SU-DHL-6 (cell line): Measurements from ENCODE around the gene SORCS2.

Source experiments
- CTCF ChIP-seq: fragments of 200-600 bp; sonication (generic); IDR thresholded peaks from one replicate; pipeline ENCODE4 v1.5.1; 2017; ENCODE audit warnings: antibody characterized with exemption, mild to moderate bottlenecking, low read length, moderate library complexity; ENCODE audit not compliant: insufficient read depth, poor library complexity, severe bottlenecking
- EZH2phosphoT487 ChIP-seq: fragments of 200-600 bp; sonication (generic), shearing (Covaris generic); conservative IDR thresholded peaks from 2 replicates; pipeline ENCODE4 v1.6.1; 2018; ENCODE audit warnings: mild to moderate bottlenecking, antibody characterized with exemption, low read length, moderate library complexity, mixed read lengths

- no peak for TF ChIP-seq CTCF
- no peak for TF ChIP-seq EZH2phosphoT487
Observed at GRCh38 chr4:7616193-7616592, 423.9 kb downstream of the SORCS2 start.
